Neural progenitor cell (in vitro differentiated cells): ENCODE data around the gene MIER2. TPM values are rescaled to one million over a fixed set of nuclear protein-coding genes. Genes with fewer than 3 reads are reported as not detected.

Experiments used
- DNase-seq: peaks from one replicate; pipeline ENCODE4 v3.0.0-alpha.2; 2016; ENCODE audit warnings: low spot score
- H2AFZ ChIP-seq: fragments of 200-600 bp; sonication (generic); replicated peaks from 2 replicates; pipeline ENCODE4 v1.6.1; 2016; ENCODE audit warnings: antibody characterized with exemption
- H3F3A ChIP-seq: fragments of 200-600 bp; sonication (generic); 2 replicates; pipeline ENCODE4 v1.6.1; 2016; ENCODE audit warnings: antibody characterized with exemption, low read depth
- H3K27ac ChIP-seq: fragments of 200-600 bp; sonication (generic); 2 replicates; pipeline ENCODE4 v1.5.1; 2016; ENCODE audit warnings: mild to moderate bottlenecking
- H3K27me3 ChIP-seq: fragments of 200-600 bp; sonication (generic); 2 replicates; pipeline ENCODE4 v1.6.1; 2016; ENCODE audit warnings: mild to moderate bottlenecking, moderate library complexity
- H3K36me3 ChIP-seq: fragments of 200-600 bp; sonication (generic); 2 replicates; pipeline ENCODE4 v1.5.1; 2016
- H3K4me1 ChIP-seq: fragments of 200-600 bp; sonication (generic); 2 replicates; pipeline ENCODE4 v1.6.1; 2016; ENCODE audit warnings: mixed run types
- H3K4me2 ChIP-seq: fragments of 200-600 bp; sonication (generic); 2 replicates; pipeline ENCODE4 v1.6.1; 2016
- H3K4me3 ChIP-seq: fragments of 200-600 bp; sonication (generic); 2 replicates; pipeline ENCODE4 v1.5.1; 2016
- H3K79me2 ChIP-seq: fragments of 200-600 bp; sonication (generic); 2 replicates; pipeline ENCODE4 v1.6.1; 2016; ENCODE audit warnings: low read depth
- H3K9ac ChIP-seq: fragments of 200-600 bp; sonication (generic); 2 replicates; pipeline ENCODE4 v1.6.1; 2016
- H3K9me3 ChIP-seq: fragments of 200-600 bp; sonication (generic); 2 replicates; pipeline ENCODE4 v1.5.1; 2016; ENCODE audit warnings: low read depth
- H4K20me1 ChIP-seq: fragments of 200-600 bp; sonication (generic); 2 replicates; pipeline ENCODE4 v1.6.1; 2016; ENCODE audit warnings: low read depth
- H3K27ac Mint-ChIP-seq: 3 replicates; pipeline ENCODE4 v1.8.0; 2021; ENCODE audit warnings: mixed read lengths
- H3K27me3 Mint-ChIP-seq: 2 replicates; pipeline ENCODE4 v1.8.0; 2022; ENCODE audit warnings: low read depth, mild to moderate bottlenecking, inconsistent platforms, moderate library complexity, mixed read lengths; ENCODE audit not compliant: insufficient read depth
- H3K36me3 Mint-ChIP-seq: 3 replicates; pipeline ENCODE4 v1.8.0; 2021; ENCODE audit warnings: mixed read lengths
- H3K4me1 Mint-ChIP-seq: 3 replicates; pipeline ENCODE4 v1.8.0; 2021; ENCODE audit warnings: mixed read lengths
- H3K4me3 Mint-ChIP-seq: 3 replicates; pipeline ENCODE4 v1.8.0; 2021; ENCODE audit warnings: mild to moderate bottlenecking, moderate library complexity, mixed read lengths
- H3K9me3 Mint-ChIP-seq: 3 replicates; pipeline ENCODE4 v1.8.0; 2020; ENCODE audit warnings: mixed read lengths
- CTCF ChIP-seq: fragments of 200-600 bp; sonication (generic); IDR thresholded peaks from 2 replicates; pipeline ENCODE4 v1.5.1; 2017; ENCODE audit warnings: antibody characterized with exemption, mild to moderate bottlenecking
- EZH2 ChIP-seq: fragments of 200-600 bp; sonication (generic); IDR thresholded peaks from 2 replicates; pipeline ENCODE4 v1.6.1; 2017; ENCODE audit warnings: antibody characterized with exemption, mild to moderate bottlenecking, moderate library complexity
- EZH2phosphoT487 ChIP-seq: fragments of 200-600 bp; sonication (generic); IDR thresholded peaks from 2 replicates; pipeline ENCODE4 v1.6.1; 2017; ENCODE audit warnings: antibody characterized with exemption
- total RNA-seq: library from RNA; depleted of rRNA; stranded (reverse); fragments of >200 nt; gene quantifications from 2 replicates; pipeline ENCODE4 v1.2.3, GENCODE V29; 2015; ENCODE audit warnings: low replicate concordance

Gene MIER2
- total RNA-seq, 1 donor from 2014 or later = 12.9 TPM

GRCh38 chr19:366951-367350 is 22.4 kb upstream of the MIER2 start:
- H2AFZ ChIP-seq = no peak overlapping the region
- no peaks in the 10 kb centered on the region for H3K36me3 ChIP-seq
- H3K36me3 Mint-ChIP-seq = no peaks in the 10 kb centered on the region
- H3K27me3 ChIP-seq = no peaks in the 10 kb centered on the region
- H4K20me1 ChIP-seq = no peaks in the 10 kb centered on the region
- peaks cover 5% of the 10 kb centered on the region for H3K9me3 Mint-ChIP-seq
- H3K4me1 Mint-ChIP-seq = peaks cover 12% of the 10 kb centered on the region
- peaks cover 22% of the 10 kb centered on the region for H3K27me3 Mint-ChIP-seq
- no peak overlapping the region for H3K4me3 ChIP-seq
- H3K4me1 ChIP-seq = no peaks in the 10 kb centered on the region
- DNase-seq = no peak
- no peak overlapping the region for H3K27ac ChIP-seq
- H3K4me3 Mint-ChIP-seq = no peak overlapping the region
- no peaks in the 10 kb centered on the region for H3F3A ChIP-seq
- TF ChIP-seq CTCF = no peak
- no peak for TF ChIP-seq EZH2phosphoT487
- no peak for TF ChIP-seq EZH2
- H3K9me3 ChIP-seq = no peaks in the 10 kb centered on the region
- peak overlapping the region; percentile 36 for H3K27ac Mint-ChIP-seq
- H3K79me2 ChIP-seq = no peaks in the 10 kb centered on the region
- no peak overlapping the region for H3K9ac ChIP-seq
- no peak overlapping the region for H3K4me2 ChIP-seq

DNA sequence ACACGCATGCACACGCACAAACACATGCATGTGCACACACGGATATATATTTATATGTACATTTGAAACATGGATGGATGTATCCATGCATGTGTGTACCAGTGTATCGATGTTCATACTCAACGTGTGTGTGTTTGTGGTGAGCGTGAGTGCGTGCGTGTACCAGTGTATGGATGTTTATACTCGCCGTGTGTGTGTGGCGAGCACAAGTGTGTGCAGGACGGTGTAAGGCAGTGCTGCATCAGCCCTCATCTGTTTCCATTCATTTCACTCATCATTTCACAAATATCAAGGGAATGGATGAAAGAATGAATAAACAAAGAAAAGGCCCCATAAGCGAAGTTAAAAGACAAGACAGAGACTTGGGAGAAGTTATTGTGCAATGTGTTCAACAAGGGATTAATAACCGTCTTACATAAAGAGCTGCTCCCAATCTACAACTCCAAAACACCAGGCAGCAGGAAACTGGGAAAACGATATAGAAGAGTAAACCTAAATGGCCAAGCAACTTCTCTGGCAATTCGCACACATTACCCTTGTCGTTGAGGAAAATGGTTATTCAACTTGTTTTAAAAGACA is 21.7 kb upstream of the MIER2 start:
- Mint-ChIP-seq H3K4me1 (peaks cover 5% of the 10 kb centered on the region), H3K9me3 (peaks cover 5% of the 10 kb centered on the region), H3K36me3 (no peaks in the 10 kb centered on the region), H3K27ac (peak overlapping the region; percentile 2), H3K27me3 (peaks cover 22% of the 10 kb centered on the region), H3K4me3 (no peak overlapping the region)
- no peaks in the 10 kb centered on the region for H3K9me3 ChIP-seq
- no peaks in the 10 kb centered on the region for H3K27me3 ChIP-seq
- H3K79me2 ChIP-seq = no peaks in the 10 kb centered on the region
- no peak overlapping the region for H3K4me3 ChIP-seq
- H3K4me1 ChIP-seq = no peaks in the 10 kb centered on the region
- no peak overlapping the region for H3K4me2 ChIP-seq
- no peak overlapping the region for H3K9ac ChIP-seq
- no peaks in the 10 kb centered on the region for H3K36me3 ChIP-seq
- DNase-seq = no peak
- H3F3A ChIP-seq = no peaks in the 10 kb centered on the region
- H2AFZ ChIP-seq = no peak overlapping the region
- TF ChIP-seq CTCF (no peak), EZH2 (no peak), EZH2phosphoT487 (no peak)
- no peaks in the 10 kb centered on the region for H4K20me1 ChIP-seq
- no peak overlapping the region for H3K27ac ChIP-seq

- peaks cover 19% of the 10 kb centered on the region for H3K27me3 Mint-ChIP-seq
- H3K4me2 ChIP-seq = no peak overlapping the region
- no peaks in the 10 kb centered on the region for H3K4me1 ChIP-seq
- H3K9me3 Mint-ChIP-seq = peaks cover 5% of the 10 kb centered on the region
- no peaks in the 10 kb centered on the region for H3K9me3 ChIP-seq
- H3K27ac ChIP-seq = no peak overlapping the region
- H3K4me3 Mint-ChIP-seq = no peak overlapping the region
- no peaks in the 10 kb centered on the region for H3K27me3 ChIP-seq
- no peak for TF ChIP-seq CTCF
- no peaks in the 10 kb centered on the region for H3K36me3 Mint-ChIP-seq
- peaks cover 4% of the 10 kb centered on the region for H3K4me1 Mint-ChIP-seq
- H3K4me3 ChIP-seq = no peak overlapping the region
- no peaks in the 10 kb centered on the region for H4K20me1 ChIP-seq
- no peak for DNase-seq
- H3K9ac ChIP-seq = no peak overlapping the region
- H3K79me2 ChIP-seq = no peaks in the 10 kb centered on the region
- H3K27ac Mint-ChIP-seq = peak overlapping the region; percentile 33
- no peak overlapping the region for H2AFZ ChIP-seq
- H3K36me3 ChIP-seq = no peaks in the 10 kb centered on the region
- H3F3A ChIP-seq = no peaks in the 10 kb centered on the region
Measured at GRCh38 chr19:364496-365287, 20.1 kb upstream of the MIER2 start.
